Erythroblast (primary cell): ENCODE data around the gene PIAS2.
A peak's percentile ranks its signal among the peaks of the same experiment; 100 is the strongest.

ENCODE experiments used
- DNase-seq, 2 experiments: peaks; one replicate each; lab custom pipeline; 2025; lab: John Stamatoyannopoulos, UW
- GATA1 ChIP-seq: IDR thresholded peaks from 2 replicates; pipeline ENCODE4 v1.6.1; 2011; ENCODE audit warnings: low read depth, mild to moderate bottlenecking, control low read depth, low read length, moderate library complexity
- POLR2A ChIP-seq: IDR thresholded peaks from 2 replicates; pipeline ENCODE4 v1.6.1; 2011; ENCODE audit warnings: mild to moderate bottlenecking, low read length

Gene PIAS2

DNA sequence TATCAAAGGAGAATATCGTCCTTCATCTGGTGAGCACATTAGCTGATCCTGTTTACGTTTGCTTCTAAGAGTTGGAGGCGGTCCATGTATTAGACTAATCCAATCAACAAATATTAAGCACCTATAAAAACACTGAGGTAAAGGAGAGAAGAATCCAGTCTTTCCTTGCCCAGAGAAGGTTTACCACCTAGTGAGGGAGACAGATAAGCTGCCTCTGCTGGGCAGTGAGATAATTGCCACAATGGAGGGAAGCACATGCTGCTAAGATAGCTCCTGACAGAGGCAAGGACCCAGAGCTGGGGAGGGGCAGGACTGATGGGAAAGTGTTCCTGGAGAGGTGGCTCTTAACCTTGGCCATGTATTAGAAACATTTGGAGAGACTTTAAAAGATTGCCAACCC is 123.7 kb downstream of the PIAS2 start:
- peak; percentile 12 to 33 for DNase-seq
- TF ChIP-seq GATA1 (no peak), POLR2A (no peak)

DNA sequence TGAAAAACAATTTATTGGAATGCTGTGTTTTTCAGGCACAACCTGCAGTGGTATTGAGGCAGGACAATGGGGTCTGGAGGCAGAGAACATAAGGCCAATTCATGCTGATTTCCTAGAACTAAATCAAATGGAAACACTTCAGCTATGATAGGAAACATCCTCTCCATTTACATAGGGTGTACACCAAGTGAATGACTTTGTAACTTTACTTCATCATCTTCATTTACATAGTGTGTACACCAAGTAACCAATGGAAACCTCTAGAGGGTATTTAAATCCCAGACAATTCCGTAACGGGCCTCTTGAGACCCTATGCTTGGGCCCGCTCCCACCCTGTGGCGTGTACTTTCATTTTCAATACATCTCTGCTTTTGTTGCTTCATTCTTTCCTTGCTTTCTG is 128.2 kb downstream of the PIAS2 start:
- DNase-seq, result no peak
- no peak for TF ChIP-seq GATA1
- no peak for TF ChIP-seq POLR2A

- no peak for DNase-seq
- TF ChIP-seq GATA1 (no peak), POLR2A (no peak)
Observed at GRCh38 chr18:46787674-46788073, 129.6 kb downstream of the PIAS2 start.

DNA sequence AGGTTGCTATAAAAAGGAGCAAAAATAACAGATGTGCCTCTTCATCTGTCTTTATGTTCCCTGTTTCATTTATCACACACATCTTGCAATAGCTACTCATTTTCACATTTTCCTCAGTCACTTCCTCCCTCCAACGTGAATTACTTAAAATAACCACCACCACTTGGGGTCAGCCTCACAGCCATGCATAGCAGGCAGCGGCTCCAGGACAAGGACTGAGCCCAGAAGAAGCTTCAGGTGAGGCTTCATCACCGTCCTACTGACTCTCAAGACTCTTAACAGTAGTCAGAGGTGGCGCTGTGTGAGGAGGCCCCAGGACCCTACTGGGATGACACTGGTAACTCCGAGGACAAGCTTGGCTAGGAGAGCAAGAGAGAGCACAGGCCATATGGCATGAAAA is 144.9 kb downstream of the PIAS2 start:
- DNase-seq, result no peak
- TF ChIP-seq GATA1 (no peak), POLR2A (no peak)

GRCh38 chr18:46771141-46771540 is 146.2 kb downstream of the PIAS2 start:
- DNase-seq, result no peak
- TF ChIP-seq GATA1 (no peak), POLR2A (no peak)

GRCh38 chr18:46770708-46771107 is 146.6 kb downstream of the PIAS2 start:
- no peak for DNase-seq
- TF ChIP-seq GATA1 (no peak), POLR2A (no peak)

GRCh38 chr18:46768166-46768921 is 149.0 kb downstream of the PIAS2 start:
- DNase-seq, result no peak
- no peak for TF ChIP-seq POLR2A
- TF ChIP-seq GATA1, result no peak

- TF ChIP-seq POLR2A, result no peak
- TF ChIP-seq GATA1, result no peak
- peak; percentile 15 to 35 for DNase-seq
Observed at GRCh38 chr18:46767217-46767616, 150.1 kb downstream of the PIAS2 start.

GRCh38 chr18:46764586-46764985 is 152.7 kb downstream of the PIAS2 start:
- TF ChIP-seq GATA1 (no peak), POLR2A (no peak)
- no peak for DNase-seq

DNA sequence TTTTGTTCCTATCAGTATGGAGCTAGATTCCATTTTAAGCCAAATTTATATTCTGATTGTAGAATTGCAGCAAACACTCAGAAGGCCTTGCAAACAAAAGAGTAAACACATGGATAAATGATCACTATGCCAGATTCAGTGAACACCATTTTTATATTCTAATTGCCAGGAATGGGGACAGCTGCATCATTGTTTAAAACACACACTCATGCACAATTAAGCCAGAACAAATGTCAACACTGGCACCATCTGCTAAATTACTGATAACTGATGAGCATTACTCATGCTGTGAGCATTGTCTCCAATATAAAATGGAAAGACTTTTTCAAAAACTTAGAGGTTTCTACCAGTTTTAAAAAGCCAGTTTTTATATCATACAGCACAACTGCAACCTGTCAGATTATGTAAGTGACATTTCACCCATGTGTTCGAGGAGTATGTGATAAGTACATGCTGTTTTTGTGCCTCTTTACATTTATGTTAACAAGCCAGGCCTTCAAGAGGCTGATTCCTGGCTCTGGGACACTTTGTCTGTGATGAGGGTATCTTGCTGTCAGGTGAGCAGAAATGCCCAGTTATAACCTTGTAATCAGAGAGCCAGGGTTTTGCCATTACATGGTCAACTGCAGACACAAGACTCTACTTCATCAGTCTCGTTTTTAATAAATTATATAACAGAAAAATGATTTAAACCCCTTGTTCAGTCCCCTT is 156.1 kb downstream of the PIAS2 start:
- TF ChIP-seq POLR2A (no peak), GATA1 (no peak)
- no peak for DNase-seq

GRCh38 chr18:46759890-46760289 is 157.4 kb downstream of the PIAS2 start:
- no peak for TF ChIP-seq POLR2A
- no peak for TF ChIP-seq GATA1
- DNase-seq, result no peak

GRCh38 chr18:46756559-46757201 is 160.6 kb downstream of the PIAS2 start, which contains the start of gene ST8SIA5:
Gene ST8SIA5 (minus strand): TSS chr18:46757053. CDS start chr18:46756508, 545 bp downstream.
- DNase-seq, result no peak
- TF ChIP-seq GATA1 (no peak), POLR2A (no peak)

GRCh38 chr18:46756025-46756558 is 161.2 kb downstream of the PIAS2 start:
- no peak for DNase-seq
- TF ChIP-seq GATA1 (no peak), POLR2A (no peak)

- peak in 1 of 2 experiments; percentile 15 for DNase-seq
- TF ChIP-seq GATA1 (no peak), POLR2A (no peak)
Observed at GRCh38 chr18:46755315-46756024, 161.8 kb downstream of the PIAS2 start.
